Measurements from ENCODE around the gene FZD10.

FZD10 gene, protein sequence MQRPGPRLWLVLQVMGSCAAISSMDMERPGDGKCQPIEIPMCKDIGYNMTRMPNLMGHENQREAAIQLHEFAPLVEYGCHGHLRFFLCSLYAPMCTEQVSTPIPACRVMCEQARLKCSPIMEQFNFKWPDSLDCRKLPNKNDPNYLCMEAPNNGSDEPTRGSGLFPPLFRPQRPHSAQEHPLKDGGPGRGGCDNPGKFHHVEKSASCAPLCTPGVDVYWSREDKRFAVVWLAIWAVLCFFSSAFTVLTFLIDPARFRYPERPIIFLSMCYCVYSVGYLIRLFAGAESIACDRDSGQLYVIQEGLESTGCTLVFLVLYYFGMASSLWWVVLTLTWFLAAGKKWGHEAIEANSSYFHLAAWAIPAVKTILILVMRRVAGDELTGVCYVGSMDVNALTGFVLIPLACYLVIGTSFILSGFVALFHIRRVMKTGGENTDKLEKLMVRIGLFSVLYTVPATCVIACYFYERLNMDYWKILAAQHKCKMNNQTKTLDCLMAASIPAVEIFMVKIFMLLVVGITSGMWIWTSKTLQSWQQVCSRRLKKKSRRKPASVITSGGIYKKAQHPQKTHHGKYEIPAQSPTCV

GRCh38 chr12:130162267-130162666 is at the start of gene FZD10:
FZD10 (plus strand) TSS chr12:130162464; CDS start chr12:130162943, 479 bp downstream.
- TF ChIP-seq, protein P1, sequence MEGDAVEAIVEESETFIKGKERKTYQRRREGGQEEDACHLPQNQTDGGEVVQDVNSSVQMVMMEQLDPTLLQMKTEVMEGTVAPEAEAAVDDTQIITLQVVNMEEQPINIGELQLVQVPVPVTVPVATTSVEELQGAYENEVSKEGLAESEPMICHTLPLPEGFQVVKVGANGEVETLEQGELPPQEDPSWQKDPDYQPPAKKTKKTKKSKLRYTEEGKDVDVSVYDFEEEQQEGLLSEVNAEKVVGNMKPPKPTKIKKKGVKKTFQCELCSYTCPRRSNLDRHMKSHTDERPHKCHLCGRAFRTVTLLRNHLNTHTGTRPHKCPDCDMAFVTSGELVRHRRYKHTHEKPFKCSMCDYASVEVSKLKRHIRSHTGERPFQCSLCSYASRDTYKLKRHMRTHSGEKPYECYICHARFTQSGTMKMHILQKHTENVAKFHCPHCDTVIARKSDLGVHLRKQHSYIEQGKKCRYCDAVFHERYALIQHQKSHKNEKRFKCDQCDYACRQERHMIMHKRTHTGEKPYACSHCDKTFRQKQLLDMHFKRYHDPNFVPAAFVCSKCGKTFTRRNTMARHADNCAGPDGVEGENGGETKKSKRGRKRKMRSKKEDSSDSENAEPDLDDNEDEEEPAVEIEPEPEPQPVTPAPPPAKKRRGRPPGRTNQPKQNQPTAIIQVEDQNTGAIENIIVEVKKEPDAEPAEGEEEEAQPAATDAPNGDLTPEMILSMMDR (IDR thresholded peaks at IDR 0.05; ENCODE audit: low read depth, low read length): no peak
- peak within 1 kb of the TSS; percentile 2 for H3K4me3 ChIP-seq (ENCODE audit: low read depth, low read length)
- no peak for DNase-seq (ENCODE audit: low read depth, low spot score)
- in situ Hi-C loops (cut with HindIII; ENCODE audit: low sequenced_read_pairs): no loop called here

DNA sequence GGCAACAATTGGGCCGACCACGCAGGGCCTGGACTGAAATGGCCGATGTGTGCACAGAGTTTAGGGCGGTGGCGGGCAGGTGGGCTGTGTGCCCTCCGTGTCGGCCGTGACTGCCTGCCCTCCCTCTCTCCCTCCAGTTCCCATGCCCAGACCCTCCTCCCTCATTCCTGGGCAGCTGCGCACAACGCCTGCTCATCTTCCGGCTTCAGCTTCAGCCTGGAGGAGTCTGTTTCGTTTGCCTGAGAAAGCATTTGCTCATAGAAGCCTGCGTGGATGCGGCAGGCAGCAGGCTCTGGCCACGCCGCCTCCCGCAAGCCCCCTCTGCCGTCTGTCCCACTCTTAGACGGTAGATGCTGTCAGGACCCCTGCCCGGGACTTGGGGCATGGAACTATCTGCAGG is 47.3 kb upstream of the FZD10 start:
- in situ Hi-C loops (cut with HindIII; ENCODE audit: low sequenced_read_pairs): no loop called here
- TF ChIP-seq, protein P1 (IDR thresholded peaks at IDR 0.05; ENCODE audit: low read depth, low read length): no peak
- H3K4me3 ChIP-seq (ENCODE audit: low read depth, low read length): no peak overlapping the region
- no peak for DNase-seq (ENCODE audit: low read depth, low spot score)

DNA sequence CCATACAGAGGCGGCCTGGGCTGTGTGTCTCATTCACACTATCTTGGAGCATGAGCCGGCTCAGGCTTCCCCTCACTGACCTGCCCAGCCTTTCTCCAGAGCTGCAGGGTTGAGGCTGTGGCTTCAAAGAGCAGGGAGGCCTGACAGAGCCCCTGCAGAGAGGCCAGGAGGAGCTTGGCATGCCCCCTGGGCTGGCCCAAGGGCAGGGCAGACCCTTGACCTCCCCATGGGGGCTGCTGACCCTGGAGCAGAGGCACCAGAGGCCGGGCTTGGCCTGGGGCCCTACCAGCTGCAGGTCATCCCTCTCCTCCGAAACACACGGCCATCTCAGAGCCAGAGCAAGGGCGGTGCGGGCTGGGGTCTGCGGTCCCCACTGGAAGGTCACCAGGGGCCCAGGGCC is 46.6 kb upstream of the FZD10 start:
- no peak for DNase-seq (ENCODE audit: low read depth, low spot score)
- TF ChIP-seq, protein P1 (IDR thresholded peaks at IDR 0.05; ENCODE audit: low read depth, low read length): no peak
- in situ Hi-C loops (cut with HindIII; ENCODE audit: low sequenced_read_pairs): no loop called here
- no peak overlapping the region for H3K4me3 ChIP-seq (ENCODE audit: low read depth, low read length)

- DNase-seq (ENCODE audit: low read depth, low spot score): no peak
- no peak overlapping the region for H3K4me3 ChIP-seq (ENCODE audit: low read depth, low read length)
- in situ Hi-C loops (cut with HindIII; ENCODE audit: low sequenced_read_pairs): no loop called here
- TF ChIP-seq, protein P1 (IDR thresholded peaks at IDR 0.05; ENCODE audit: low read depth, low read length): no peak
Measured at GRCh38 chr12:130116791-130117190, 45.5 kb upstream of the FZD10 start.

- H3K4me3 ChIP-seq (ENCODE audit: low read depth, low read length): no peak overlapping the region
- DNase-seq (ENCODE audit: low read depth, low spot score): no peak
- in situ Hi-C loops (cut with HindIII; ENCODE audit: low sequenced_read_pairs): no loop called here
- TF ChIP-seq, protein P1 (IDR thresholded peaks at IDR 0.05; ENCODE audit: low read depth, low read length): no peak
Measured at GRCh38 chr12:130117233-130117632, 45.0 kb upstream of the FZD10 start.

- in situ Hi-C loops (cut with HindIII; ENCODE audit: low sequenced_read_pairs): no loop called here
- H3K4me3 ChIP-seq (ENCODE audit: low read depth, low read length): no peak overlapping the region
- no peak for DNase-seq (ENCODE audit: low read depth, low spot score)
- TF ChIP-seq, protein P1 (IDR thresholded peaks at IDR 0.05; ENCODE audit: low read depth, low read length): no peak
Measured at GRCh38 chr12:130117701-130118100, 44.6 kb upstream of the FZD10 start.

All from astrocyte of the spinal cord (primary cell).